Motor neuron (in vitro differentiated cells): ENCODE measurements around the gene TREH. TPM values are rescaled to one million over a fixed set of nuclear protein-coding genes. Genes with fewer than 3 reads are reported as not detected.
"Not testable (repeated sequence)": the region's sequence is repeated elsewhere in the genome, so short reads cannot be mapped to it uniquely, and the experiment has no call there.

Experiments used
- ATAC-seq, 8 experiments: fragments of 200-7000 bp; cut with Tn5 transposase; replicated peaks in 6 of 8; 2 replicates each; pipeline ENCODE4 v1.8.0; 2021; ENCODE audit warnings: mild to moderate bottlenecking in 8 of 8, moderate library complexity in 8 of 8
- H3K27ac ChIP-seq, 2 donors: fragments of 250-450 bp; sonication (Bioruptor Pico); 2 replicates each; pipeline ENCODE4 v1.9.0; 2021; ENCODE audit warnings: antibody characterized with exemption in 2 of 2, mild to moderate bottlenecking in 2 of 2, moderate library complexity in 1 of 2
- H3K4me1 ChIP-seq, 2 donors: fragments of 250-450 bp; sonication (Bioruptor Pico); replicated peaks in 1 of 2; 2 replicates each; pipeline ENCODE4 v1.6.1; 2021; ENCODE audit warnings: antibody characterized with exemption in 2 of 2, mild to moderate bottlenecking in 2 of 2, moderate library complexity in 1 of 2
- H3K4me3 ChIP-seq, 5 donors: fragments of 250-450 bp; sonication (Bioruptor Pico); 2 replicates each; pipeline ENCODE4 v1.9.0; 2021; ENCODE audit warnings: antibody characterized with exemption in 5 of 5, mild to moderate bottlenecking in 5 of 5, moderate library complexity in 4 of 5
- WGBS, 10 experiments: fragments of 450-650 bp; shearing (Covaris generic); methylation state at CpG; one replicate each; pipeline ENCODE4 v1.0.0; 2022; 5-methylcytosine and 5-hydroxymethylcytosine counted together
- in situ Hi-C, 9 experiments: fragments of 400-800 bp; cut with MboI; loops; one replicate each; pipeline ENCODE4 v1.15.0; 2021; ENCODE audit warnings: low sequenced_read_pairs in 9 of 9, low pct_unique_long_range_greater_than_20kb in 2 of 9; ENCODE audit not compliant: unreplicated experiment in 9 of 9
- total RNA-seq, 8 experiments: library from RNA; unstranded; fragments of 300-600 nt; gene quantifications; 2 replicates each; pipeline versions ENCODE4 v1.2.3 to v1.2.4, GENCODE V29; 2022

TREH gene
- total RNA-seq, 8 experiments from 2014 or later = 0.31 to 2.4 (median 0.44) TPM

GRCh38 chr11:118691926-118692830 lies 12.7 kb upstream of the TREH start:
- in situ Hi-C loops = loop anchor here in 6 of 9 experiments (25.0 kb wide), 2 partner anchors 245 to 270 kb away; partner anchors contain the start of genes FOXR1 (in 5 of the 6), UPK2 (in 5 of the 6) and BCL9L (in 1 of the 6)
- ATAC-seq = peak in 1 of 8 experiments; percentile 6
- no peak overlapping the region for H3K27ac ChIP-seq
- no peak overlapping the region for H3K4me3 ChIP-seq
- H3K4me1 ChIP-seq = peaks cover 4 to 6% of the 10 kb centered on the region in 2 donors
- 20 to 100% (median 63%) methylated on average over 1 to 9 of the region's 15 CpGs; no CpG with 5 or more reads in 4 of the 10 experiments for WGBS, 10 experiments

GRCh38 chr11:118690553-118691304 lies 11.3 kb upstream of the TREH start:
- in situ Hi-C loops = loop anchor here in 6 of 9 experiments (25.0 kb wide), 2 partner anchors 247 to 272 kb away; partner anchors contain the start of genes FOXR1 (in 5 of the 6), UPK2 (in 5 of the 6) and BCL9L (in 1 of the 6)
- peaks cover 4 to 6% of the 10 kb centered on the region in 2 donors for H3K4me1 ChIP-seq
- WGBS, 10 experiments = 77 to 100% (median 100%) methylated on average over 1 to 7 of the region's 15 CpGs; no CpG with 5 or more reads in 5 of the 10 experiments
- ATAC-seq = no peak
- no peak overlapping the region for H3K4me3 ChIP-seq
- no peak overlapping the region for H3K27ac ChIP-seq

GRCh38 chr11:118689852-118690552 lies 10.6 kb upstream of the TREH start:
- peak; percentile 88 to 95 (median 91) for ATAC-seq
- peak overlapping the region in 4 of 5 donors; percentile 8 to 18 (median 12) for H3K4me3 ChIP-seq
- 0 to 27% (median 6%) methylated on average over 1 to 5 of the region's 30 CpGs; no CpG with 5 or more reads in 6 of the 10 experiments for WGBS, 10 experiments
- in situ Hi-C loops = loop anchor here in 7 of 9 experiments (10.0 to 25.0 kb wide), 3 partner anchors 247 to 272 kb away; partner anchors contain the start of genes UPK2 (in 6 of the 7), FOXR1 (in 5 of the 7) and BCL9L (in 1 of the 7)
- H3K4me1 ChIP-seq = peaks cover 4 to 6% of the 10 kb centered on the region in 2 donors
- no peak overlapping the region for H3K27ac ChIP-seq

GRCh38 chr11:118689503-118689851 lies 10.0 kb upstream of the TREH start:
- Histone ChIP-seq H3K4me1 (peaks cover 4 to 6% of the 10 kb centered on the region in 2 donors), H3K4me3 (no peak overlapping the region), H3K27ac (no peak overlapping the region)
- peak in 5 of 8 experiments; percentile 4 to 18 (median 12) for ATAC-seq
- 57 to 100% methylated on average over 1 to 2 of the region's 9 CpGs; no CpG with 5 or more reads in 8 of the 10 experiments for WGBS, 10 experiments
- in situ Hi-C loops = loop anchor here in 7 of 9 experiments (10.0 to 25.0 kb wide), 3 partner anchors 248 to 273 kb away; partner anchors contain the start of genes UPK2 (in 6 of the 7), FOXR1 (in 5 of the 7) and BCL9L (in 1 of the 7)

GRCh38 chr11:118688851-118689502 lies 9.5 kb upstream of the TREH start:
- in situ Hi-C loops = loop anchor here in 7 of 9 experiments (10.0 to 25.0 kb wide), 3 partner anchors 248 to 273 kb away; partner anchors contain the start of genes UPK2 (in 6 of the 7), FOXR1 (in 5 of the 7) and BCL9L (in 1 of the 7)
- H3K4me1 ChIP-seq = peaks cover 4 to 6% of the 10 kb centered on the region in 2 donors
- H3K27ac ChIP-seq = no peak overlapping the region
- ATAC-seq = no peak
- WGBS, 10 experiments = 100% methylated on average over 1 to 2 of the region's 41 CpGs; no CpG with 5 or more reads in 8 of the 10 experiments
- H3K4me3 ChIP-seq = no peak overlapping the region

GRCh38 chr11:118688339-118688738 lies 8.9 kb upstream of the TREH start:
- H3K4me1 ChIP-seq, ATAC-seq, H3K27ac ChIP-seq, H3K4me3 ChIP-seq: not testable (repeated sequence)
- 50 to 80% (median 70%) methylated on average over 1 to 8 of the region's 10 CpGs; no CpG with 5 or more reads in 6 of the 10 experiments for WGBS, 10 experiments
- in situ Hi-C loops = loop anchor here in 7 of 9 experiments (10.0 to 25.0 kb wide), 3 partner anchors 249 to 274 kb away; partner anchors contain the start of genes UPK2 (in 6 of the 7), FOXR1 (in 5 of the 7) and BCL9L (in 1 of the 7)

GRCh38 chr11:118687906-118688305 lies 8.5 kb upstream of the TREH start:
- no peak overlapping the region for H3K4me3 ChIP-seq
- H3K4me1 ChIP-seq = peaks cover 4 to 6% of the 10 kb centered on the region in 2 donors
- WGBS, 10 experiments = 68 to 90% (median 77%) methylated on average over 1 to 4 of the region's 5 CpGs; no CpG with 5 or more reads in 5 of the 10 experiments
- ATAC-seq = no peak
- in situ Hi-C loops = loop anchor here in 7 of 9 experiments (10.0 to 25.0 kb wide), 3 partner anchors 249 to 274 kb away; partner anchors contain the start of genes UPK2 (in 6 of the 7), FOXR1 (in 5 of the 7) and BCL9L (in 1 of the 7)
- H3K27ac ChIP-seq = no peak overlapping the region

GRCh38 chr11:118684187-118684586 lies 4.7 kb upstream of the TREH start:
- WGBS, 10 experiments = 70 to 100% (median 83%) methylated on average over 1 to 2 of the region's 2 CpGs; no CpG with 5 or more reads in 1 of the 10 experiments
- Histone ChIP-seq H3K4me3 (no peak overlapping the region), H3K27ac (no peak overlapping the region), H3K4me1 (peaks cover 0 to 4% of the 10 kb centered on the region in 2 donors)
- ATAC-seq = no peak
- in situ Hi-C loops = loop anchor here in 7 of 9 experiments (10.0 to 25.0 kb wide), 3 partner anchors 253 to 278 kb away; partner anchors contain the start of genes UPK2 (in 6 of the 7), FOXR1 (in 5 of the 7) and BCL9L (in 1 of the 7)

GRCh38 chr11:118682939-118683338 lies 3.5 kb upstream of the TREH start:
- not testable (repeated sequence) for ATAC-seq, H3K4me3 ChIP-seq, H3K27ac ChIP-seq, H3K4me1 ChIP-seq
- WGBS, 10 experiments = 20 to 100% (median 88%) methylated on average over 1 to 6 of the region's 6 CpGs; no CpG with 5 or more reads in 3 of the 10 experiments
- in situ Hi-C loops = loop anchor here in 7 of 9 experiments (10.0 to 25.0 kb wide), 3 partner anchors 254 to 279 kb away; partner anchors contain the start of genes UPK2 (in 6 of the 7), FOXR1 (in 5 of the 7) and BCL9L (in 1 of the 7)

GRCh38 chr11:118682372-118682771 lies 2.9 kb upstream of the TREH start:
- Histone ChIP-seq H3K4me1 (no peaks in the 10 kb centered on the region), H3K27ac (no peak overlapping the region), H3K4me3 (no peak overlapping the region)
- in situ Hi-C loops = loop anchor here in 7 of 9 experiments (10.0 to 25.0 kb wide), 3 partner anchors 255 to 280 kb away; partner anchors contain the start of genes UPK2 (in 6 of the 7), FOXR1 (in 5 of the 7) and BCL9L (in 1 of the 7)
- no peak for ATAC-seq
- WGBS, 10 experiments = 29 to 100% (median 92%) methylated on average over 1 of the region's 1 CpG; no CpG with 5 or more reads in 6 of the 10 experiments

- WGBS, 10 experiments = 3 to 50% (median 18%) methylated on average over 2 to 5 of the region's 11 CpGs; no CpG with 5 or more reads in 6 of the 10 experiments
- in situ Hi-C loops = loop anchor here in 6 of 9 experiments (25.0 kb wide), 2 partner anchors 258 to 283 kb away; partner anchors contain the start of genes FOXR1 (in 5 of the 6), UPK2 (in 5 of the 6) and BCL9L (in 1 of the 6)
These were observed 542 bp downstream of the TREH start for GRCh38 chr11:118678908-118679307.

More at GRCh38 chr11:118678908-118679307, 542 bp downstream of the TREH start:
- not testable (repeated sequence) for H3K27ac ChIP-seq, H3K4me1 ChIP-seq, H3K4me3 ChIP-seq
- ATAC-seq = peak in 4 of 8 experiments; percentile 8 to 95 (median 83)
